Measurements from ENCODE around the gene MAX. TPM values are rescaled to one million over a fixed set of nuclear protein-coding genes. Genes with fewer than 3 reads are reported as not detected.

The MAX gene
- total and polyA plus RNA-seq, 2 donors (not counting 1 experiment from before 2014, with no cell fraction given): 98.6 to 130 TPM

GRCh38 chr14:65137648-65138307 is 35.5 kb upstream of the MAX start:
- no peak overlapping the region for H3K4me2 ChIP-seq (replicated peaks; ENCODE audit: low read depth, low read length, poor library complexity, severe bottlenecking)
- intact Hi-C loops (cut with micrococcal nuclease): no loop called here
- H3K9me3 Mint-ChIP-seq (ENCODE audit: insufficient read depth): no peaks in the 10 kb centered on the region
- TF ChIP-seq EZH2 (IDR thresholded peaks at IDR 0.05; ENCODE audit: borderline replicate concordance, insufficient read depth, low read depth, low read length, poor library complexity, severe bottlenecking): no peak
- TF ChIP-seq CTCF (IDR thresholded peaks at IDR 0.05): no peak
- H3K4me3 Mint-ChIP-seq: no peak overlapping the region
- H3K79me2 ChIP-seq (ENCODE audit: control insufficient read depth, insufficient read depth, low read length): no peaks in the 10 kb centered on the region
- H3K36me3 ChIP-seq (replicated peaks in 1 of 2; ENCODE audit: control extremely low read depth in 1 of 2, control insufficient read depth in 1 of 2, extremely low read depth in 1 of 2, insufficient read depth in 2 of 2, low read length in 1 of 2): no peaks in the 10 kb centered on the region
- ChIA-PET CTCF (interaction anchor here (0.9 kb wide), 1 partner anchor 12 kb away, joined by 5 read pairs; no protein-coding TSS in a partner anchor), POLR2A (no interaction called here)
- 95% methylated on average over 7 of the region's 9 CpGs for WGBS (ENCODE audit: insufficient coverage)
- H2AFZ ChIP-seq (ENCODE audit: insufficient read depth, low read depth, low read length, poor library complexity, severe bottlenecking): no peak overlapping the region
- no peak overlapping the region for H3K9ac ChIP-seq (ENCODE audit: low read length)
- DNase-seq: no peak
- H4K20me1 ChIP-seq (ENCODE audit: control insufficient read depth, insufficient read depth, low read length, poor library complexity, severe bottlenecking): no peaks in the 10 kb centered on the region
- no peaks in the 10 kb centered on the region for H3K4me1 Mint-ChIP-seq
- no peaks in the 10 kb centered on the region for H3K9me3 ChIP-seq (ENCODE audit: control extremely low read depth in 1 of 3, control insufficient read depth in 2 of 3, insufficient read depth in 1 of 3, low read length in 2 of 3)
- no peak for ATAC-seq (ENCODE audit: low read depth)
- H3K27ac ChIP-seq (ENCODE audit: low read length in 2 of 2): no peak overlapping the region
- H3K4me3 ChIP-seq (ENCODE audit: control extremely low read depth in 1 of 5, extremely low read depth in 1 of 5, insufficient read depth in 1 of 5, low read depth in 2 of 5, low read length in 4 of 5): no peak overlapping the region
- peaks cover 3% of the 10 kb centered on the region for H3K27me3 Mint-ChIP-seq
- H3K4me1 ChIP-seq (ENCODE audit: control insufficient read depth in 2 of 2, insufficient read depth in 2 of 2, low read length in 2 of 2): no peaks in the 10 kb centered on the region
- no peak overlapping the region for H3K27ac Mint-ChIP-seq
- no peaks in the 10 kb centered on the region for H3K27me3 ChIP-seq (replicated peaks in 1 of 4; ENCODE audit: control extremely low read depth in 1 of 4, control insufficient read depth in 3 of 4, insufficient read depth in 4 of 4, low read length in 3 of 4)

GRCh38 chr14:65134651-65135579 is 32.6 kb upstream of the MAX start:
- POLR2A ChIA-PET: no interaction called here

More at GRCh38 chr14:65134651-65135579, 32.6 kb upstream of the MAX start:
- TF ChIP-seq CTCF (IDR thresholded peaks at IDR 0.05): no peak
- TF ChIP-seq EZH2 (IDR thresholded peaks at IDR 0.05; ENCODE audit: borderline replicate concordance, insufficient read depth, low read depth, low read length, poor library complexity, severe bottlenecking): no peak
- Histone ChIP-seq H3K4me2 (replicated peaks; ENCODE audit: low read depth, low read length, poor library complexity, severe bottlenecking) (no peak overlapping the region), H3K4me1 (ENCODE audit: control insufficient read depth in 2 of 2, insufficient read depth in 2 of 2, low read length in 2 of 2) (no peaks in the 10 kb centered on the region), H3K27me3 (replicated peaks in 1 of 4; ENCODE audit: control extremely low read depth in 1 of 4, control insufficient read depth in 3 of 4, insufficient read depth in 4 of 4, low read length in 3 of 4) (no peaks in the 10 kb centered on the region), H3K9me3 (ENCODE audit: control extremely low read depth in 1 of 3, control insufficient read depth in 2 of 3, insufficient read depth in 1 of 3, low read length in 2 of 3) (no peaks in the 10 kb centered on the region), H4K20me1 (ENCODE audit: control insufficient read depth, insufficient read depth, low read length, poor library complexity, severe bottlenecking) (no peaks in the 10 kb centered on the region), H3K4me3 (ENCODE audit: control extremely low read depth in 1 of 5, extremely low read depth in 1 of 5, insufficient read depth in 1 of 5, low read depth in 2 of 5, low read length in 4 of 5) (no peak overlapping the region), H3K9ac (ENCODE audit: low read length) (no peak overlapping the region), H3K27ac (ENCODE audit: low read length in 2 of 2) (no peak overlapping the region), H3K79me2 (ENCODE audit: control insufficient read depth, insufficient read depth, low read length) (no peaks in the 10 kb centered on the region), H2AFZ (ENCODE audit: insufficient read depth, low read depth, low read length, poor library complexity, severe bottlenecking) (no peak overlapping the region), H3K36me3 (replicated peaks in 1 of 2; ENCODE audit: control extremely low read depth in 1 of 2, control insufficient read depth in 1 of 2, extremely low read depth in 1 of 2, insufficient read depth in 2 of 2, low read length in 1 of 2) (no peaks in the 10 kb centered on the region)
- 84% methylated on average over 6 of the region's 12 CpGs for WGBS (ENCODE audit: insufficient coverage)
- no peak for ATAC-seq (ENCODE audit: low read depth)
- CTCF ChIA-PET: no interaction called here
- Mint-ChIP-seq H3K9me3 (ENCODE audit: insufficient read depth) (no peaks in the 10 kb centered on the region), H3K27me3 (no peaks in the 10 kb centered on the region), H3K27ac (no peak overlapping the region), H3K4me1 (no peaks in the 10 kb centered on the region), H3K4me3 (no peak overlapping the region)
- no peak for DNase-seq
- intact Hi-C loops (cut with micrococcal nuclease): no loop called here
